ENCODE measurements around the gene GRIK4.

DNA sequence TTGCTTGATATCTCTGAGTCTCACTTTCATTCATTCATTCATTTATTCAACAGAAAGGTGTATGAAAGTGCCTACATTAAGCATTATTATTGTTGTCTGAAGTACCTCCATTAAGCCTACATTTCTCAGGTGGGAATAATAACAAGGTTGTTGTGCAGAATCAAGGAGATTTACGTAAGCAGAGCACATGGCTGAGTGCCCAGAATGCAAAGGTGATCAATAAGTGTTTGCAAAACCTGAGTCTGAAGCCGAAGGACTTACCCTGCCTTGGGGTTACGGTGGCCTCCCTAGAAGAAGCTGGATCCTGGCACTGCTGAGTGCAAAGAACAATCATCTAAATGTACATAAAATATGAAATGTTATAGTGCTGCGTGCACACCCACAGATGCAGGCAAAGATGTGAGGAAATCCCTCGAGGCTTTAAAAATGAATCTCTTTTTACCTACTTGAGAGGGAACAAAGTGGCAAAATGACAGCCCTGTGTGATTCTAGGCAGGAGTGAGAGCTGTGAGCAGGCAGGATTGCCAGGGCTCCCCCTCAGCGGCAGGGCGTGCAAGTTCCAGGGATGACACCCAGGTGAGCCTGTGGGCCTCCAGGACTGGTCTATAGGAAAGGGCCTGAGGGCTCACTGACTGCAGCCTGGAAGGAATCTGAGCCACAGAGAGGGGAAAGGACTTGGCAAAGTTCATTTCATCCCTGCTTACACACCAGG, 379.2 kb downstream of the GRIK4 start:
- TF ChIP-seq EZH2 (IDR thresholded peaks at IDR 0.05; ENCODE audit: borderline replicate concordance, low read depth, low read length, severe bottlenecking), result no peak
- TF ChIP-seq, protein P1, sequence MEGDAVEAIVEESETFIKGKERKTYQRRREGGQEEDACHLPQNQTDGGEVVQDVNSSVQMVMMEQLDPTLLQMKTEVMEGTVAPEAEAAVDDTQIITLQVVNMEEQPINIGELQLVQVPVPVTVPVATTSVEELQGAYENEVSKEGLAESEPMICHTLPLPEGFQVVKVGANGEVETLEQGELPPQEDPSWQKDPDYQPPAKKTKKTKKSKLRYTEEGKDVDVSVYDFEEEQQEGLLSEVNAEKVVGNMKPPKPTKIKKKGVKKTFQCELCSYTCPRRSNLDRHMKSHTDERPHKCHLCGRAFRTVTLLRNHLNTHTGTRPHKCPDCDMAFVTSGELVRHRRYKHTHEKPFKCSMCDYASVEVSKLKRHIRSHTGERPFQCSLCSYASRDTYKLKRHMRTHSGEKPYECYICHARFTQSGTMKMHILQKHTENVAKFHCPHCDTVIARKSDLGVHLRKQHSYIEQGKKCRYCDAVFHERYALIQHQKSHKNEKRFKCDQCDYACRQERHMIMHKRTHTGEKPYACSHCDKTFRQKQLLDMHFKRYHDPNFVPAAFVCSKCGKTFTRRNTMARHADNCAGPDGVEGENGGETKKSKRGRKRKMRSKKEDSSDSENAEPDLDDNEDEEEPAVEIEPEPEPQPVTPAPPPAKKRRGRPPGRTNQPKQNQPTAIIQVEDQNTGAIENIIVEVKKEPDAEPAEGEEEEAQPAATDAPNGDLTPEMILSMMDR (IDR thresholded peaks at IDR 0.05; ENCODE audit: extremely low read depth in 1 of 2, insufficient read depth in 1 of 2, low read depth in 1 of 2, low read length in 2 of 2), result no peak
